GM19452 (cell line): ENCODE measurements around the gene NEU1.
"Not testable (repeated sequence)": the region's sequence is repeated elsewhere in the genome, so short reads cannot be mapped to it uniquely, and the experiment has no call there.

Source experiments
- ATAC-seq: cut with Tn5 transposase; IDR thresholded peaks from one replicate; pipeline ENCODE4 v1.9.1; 2021; ENCODE audit not compliant: unreplicated experiment

NEU1 gene

DNA sequence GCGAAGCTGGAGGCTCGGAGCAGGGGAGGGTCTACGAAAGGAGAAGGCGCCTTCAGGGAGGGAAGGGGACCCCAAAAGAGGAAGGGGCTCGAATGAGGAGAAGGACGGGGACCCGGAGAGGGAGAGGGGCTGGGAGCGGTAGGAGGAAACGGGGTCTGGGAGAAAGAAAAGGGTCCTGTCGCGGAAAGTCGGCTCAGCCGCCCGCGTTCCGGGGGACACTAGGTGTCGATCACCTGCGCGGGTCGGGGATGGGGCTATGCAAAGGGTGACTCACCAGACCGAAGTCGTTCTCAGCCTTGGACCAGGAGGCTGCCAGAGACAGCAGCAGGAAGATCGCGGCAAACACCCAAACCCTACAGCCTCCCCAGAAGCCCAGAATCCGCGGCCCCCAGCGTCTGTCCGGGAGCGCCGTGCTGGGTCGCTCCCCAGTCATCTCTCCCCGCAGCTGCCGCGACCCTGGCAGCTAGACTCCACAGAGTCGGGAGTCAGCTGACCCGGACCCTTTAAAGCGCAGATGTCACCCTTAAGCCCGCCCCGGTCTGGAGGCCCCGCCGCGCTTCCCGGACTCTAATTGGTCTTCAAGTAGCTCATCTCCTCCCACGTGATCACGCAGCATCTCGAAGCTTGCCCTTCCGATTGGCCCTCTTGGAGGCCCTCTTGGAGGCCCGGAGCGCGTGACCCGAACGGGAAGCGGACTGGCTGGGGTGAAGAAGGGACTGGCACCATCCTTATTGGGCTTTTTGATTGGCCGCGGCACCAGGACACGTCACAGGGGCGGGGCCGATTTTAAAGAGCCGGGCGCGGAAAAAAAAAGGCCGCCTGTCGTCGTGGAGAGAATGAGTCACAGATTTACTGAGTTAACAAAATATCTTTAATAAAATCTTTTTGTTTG is at the start of gene NEU1:
Gene NEU1 (minus strand): TSS at position 478 of the 892 bp plus-strand sequence. CDS start 45 bp downstream, at position 433.
- ATAC-seq = peak; percentile 91

DNA sequence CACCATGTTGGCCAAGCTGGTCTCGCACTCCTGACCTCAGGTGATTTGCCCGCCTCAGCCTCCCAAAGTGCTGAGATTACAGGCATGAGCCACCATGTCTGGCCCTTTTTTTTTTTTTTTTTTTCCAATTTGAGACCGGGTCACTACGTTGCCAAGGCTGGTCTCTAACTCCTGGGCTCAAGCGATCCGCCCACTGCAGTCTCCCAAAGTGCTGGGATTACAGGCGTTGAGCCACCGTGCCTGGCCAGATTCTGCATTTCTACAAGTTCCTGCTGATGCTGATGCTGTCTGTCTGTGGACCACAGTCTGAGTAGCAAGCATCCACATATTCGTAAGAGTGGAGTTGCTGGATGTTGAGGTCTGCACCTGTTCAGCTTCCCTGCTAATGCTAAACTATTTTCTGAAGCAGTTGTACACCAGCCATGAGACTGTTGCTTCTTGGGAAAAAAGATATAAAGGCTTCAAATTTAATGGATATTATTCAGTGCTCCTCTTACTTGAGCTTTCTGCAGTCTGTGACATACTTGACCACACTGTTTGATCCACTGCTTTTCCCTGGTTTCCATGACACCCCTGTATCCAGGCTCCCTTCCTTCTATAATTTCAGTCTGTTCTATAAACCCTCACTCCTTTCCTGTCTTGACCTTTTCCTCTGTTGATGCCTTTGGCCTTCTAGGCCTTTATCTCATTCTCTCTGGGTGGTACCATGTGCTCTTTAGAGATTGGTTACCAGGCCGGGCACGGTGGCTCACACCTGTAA is 49.4 kb upstream of the NEU1 start:
- no peak for ATAC-seq

DNA sequence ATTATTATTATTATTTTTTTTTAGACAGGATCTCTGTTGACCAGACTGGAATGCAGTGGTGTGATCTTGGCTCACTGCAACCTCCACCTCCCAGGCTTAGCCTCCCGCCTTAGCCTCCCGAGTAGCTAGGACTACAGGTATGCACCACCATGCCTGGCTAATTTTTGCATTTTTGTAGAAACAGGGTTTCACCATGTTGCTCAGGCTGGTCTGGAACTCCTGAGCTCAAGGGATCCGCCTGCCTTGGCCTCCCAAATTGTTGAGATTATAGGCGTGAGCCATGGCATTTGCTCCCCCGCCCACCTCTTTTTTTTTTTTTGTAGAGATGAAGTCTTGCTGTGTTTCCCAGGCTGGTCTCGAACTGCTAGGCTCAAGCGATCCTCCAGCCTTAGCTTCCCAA is 46.7 kb upstream of the NEU1 start:
- not testable (repeated sequence) for ATAC-seq

DNA sequence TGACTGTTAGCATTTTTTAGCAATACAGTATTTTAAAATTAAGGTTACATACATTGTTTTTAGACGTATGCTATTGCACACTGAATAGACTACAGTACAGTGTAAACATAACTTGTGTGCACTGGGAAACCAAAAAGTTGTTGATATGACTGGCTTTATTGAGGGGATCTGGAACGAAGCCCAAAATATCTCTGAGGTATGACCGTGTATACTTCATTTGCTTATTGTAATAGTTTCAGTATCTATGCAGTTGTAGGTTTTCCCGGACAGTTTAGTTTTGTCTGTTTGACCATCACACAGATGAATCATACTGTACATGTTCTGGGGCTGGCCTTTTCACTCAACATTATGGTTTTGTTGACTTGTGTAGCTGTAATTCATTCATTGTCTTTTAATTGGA is 46.2 kb upstream of the NEU1 start:
- peak; percentile 78 for ATAC-seq

DNA sequence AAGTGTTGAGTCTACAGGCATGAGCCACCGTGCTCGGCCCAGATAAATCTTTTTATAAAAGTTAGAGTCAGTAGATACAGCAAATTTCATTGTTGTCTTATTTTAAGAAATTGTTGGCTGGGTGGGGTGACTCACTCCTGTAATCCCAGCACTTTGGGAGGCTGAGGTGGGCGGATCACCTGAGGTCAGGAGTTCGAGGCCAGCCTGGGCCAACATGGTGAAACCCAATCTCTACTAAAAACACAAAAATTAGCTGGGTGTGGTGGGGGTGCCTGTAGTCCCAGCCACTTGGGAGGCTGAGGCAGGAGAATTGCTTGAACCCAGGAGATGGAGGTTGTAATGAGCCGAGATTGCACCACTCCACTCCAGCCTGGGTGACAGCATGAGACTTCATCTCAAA is 45.6 kb upstream of the NEU1 start:
- ATAC-seq = not testable (repeated sequence)

DNA sequence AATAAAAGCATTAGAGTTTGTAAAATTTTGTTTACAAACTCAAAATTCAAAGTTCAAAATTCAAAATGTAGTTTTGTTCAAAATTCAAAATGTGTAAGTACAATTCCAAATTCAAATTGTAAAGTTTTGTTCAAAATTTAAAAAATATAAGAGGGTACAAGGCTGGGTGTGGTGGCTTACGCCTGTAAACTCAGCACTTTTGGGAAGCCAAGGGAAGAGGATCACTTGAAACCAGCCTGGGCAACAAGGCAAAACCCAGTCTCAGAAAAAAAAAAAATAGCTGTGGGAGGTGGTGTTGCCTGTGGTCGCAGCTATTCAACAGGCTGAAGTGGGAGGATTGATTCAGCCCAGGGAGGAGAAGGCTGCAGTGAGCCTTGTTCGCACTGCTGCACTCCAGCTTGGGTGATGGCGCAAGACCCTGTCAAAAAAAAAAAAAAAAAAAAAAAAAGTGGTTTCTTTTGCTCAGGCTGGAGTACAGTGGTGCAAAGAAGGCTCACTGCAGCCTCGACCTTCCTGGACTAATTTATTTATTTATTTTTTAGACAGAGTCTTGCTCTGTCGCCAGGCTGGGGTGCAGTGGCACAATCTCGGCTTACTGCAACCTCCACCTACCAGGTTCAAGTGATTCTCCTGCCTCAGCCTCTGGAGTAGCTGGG is 44.7 kb upstream of the NEU1 start:
- no peak for ATAC-seq

DNA sequence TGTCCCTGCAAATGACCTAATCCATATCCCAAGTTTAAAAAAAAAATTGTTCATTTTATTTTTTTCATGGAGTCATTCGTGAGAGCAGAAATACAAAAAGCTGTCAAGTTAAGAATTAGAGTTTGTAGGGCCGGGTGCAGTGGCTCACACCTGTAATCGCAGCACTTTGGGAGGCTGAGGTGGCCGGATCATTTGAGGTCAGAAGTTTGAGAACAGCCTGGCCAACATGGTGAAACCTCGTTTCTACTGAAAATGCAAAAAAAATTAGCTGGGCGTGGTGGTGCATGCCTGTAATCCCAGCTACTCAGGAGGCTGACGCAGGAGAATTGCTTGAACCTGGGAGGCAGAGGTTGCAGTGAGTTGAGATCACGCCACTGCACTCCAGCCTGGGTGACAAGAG is 44.1 kb upstream of the NEU1 start:
- ATAC-seq = not testable (repeated sequence)

DNA sequence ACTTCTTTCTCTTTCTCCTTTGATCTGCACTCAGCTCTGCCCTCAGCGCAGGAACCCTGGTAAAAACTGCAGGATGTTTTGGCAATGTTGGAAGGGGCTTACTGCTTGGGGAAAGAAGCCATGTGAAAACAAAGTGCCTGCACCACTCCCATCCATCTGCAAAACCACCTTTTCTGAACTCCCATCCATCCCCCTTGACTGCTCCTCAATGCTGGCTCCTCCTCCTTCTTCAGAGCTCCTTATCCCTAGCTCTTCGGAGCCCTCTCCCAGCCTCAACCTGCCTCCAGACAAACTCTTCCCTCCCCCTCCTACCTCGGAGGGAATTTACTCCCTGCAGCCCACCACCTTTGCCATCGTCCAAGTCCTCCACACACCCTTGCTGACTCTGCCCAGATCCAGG is 43.5 kb upstream of the NEU1 start:
- no peak for ATAC-seq

DNA sequence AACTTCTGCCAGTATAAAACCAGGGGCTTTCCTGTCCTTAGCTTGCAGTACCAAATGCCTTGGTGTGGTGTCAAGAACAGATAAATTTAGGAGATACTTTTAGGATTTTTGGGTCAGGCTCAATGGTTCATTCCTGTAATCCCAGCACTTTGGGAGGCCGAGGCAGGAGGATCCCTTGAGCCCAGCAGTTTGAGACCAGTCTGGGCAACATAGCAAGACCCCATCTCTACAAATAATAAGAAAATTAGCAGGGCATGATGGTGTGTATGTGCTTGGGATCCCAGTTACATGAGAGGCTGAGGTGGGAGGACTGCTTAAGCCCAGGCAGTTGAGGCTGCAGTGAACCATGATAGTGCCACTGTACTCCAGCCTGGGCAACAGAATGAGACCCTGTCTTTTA is 42.4 kb upstream of the NEU1 start:
- no peak for ATAC-seq

DNA sequence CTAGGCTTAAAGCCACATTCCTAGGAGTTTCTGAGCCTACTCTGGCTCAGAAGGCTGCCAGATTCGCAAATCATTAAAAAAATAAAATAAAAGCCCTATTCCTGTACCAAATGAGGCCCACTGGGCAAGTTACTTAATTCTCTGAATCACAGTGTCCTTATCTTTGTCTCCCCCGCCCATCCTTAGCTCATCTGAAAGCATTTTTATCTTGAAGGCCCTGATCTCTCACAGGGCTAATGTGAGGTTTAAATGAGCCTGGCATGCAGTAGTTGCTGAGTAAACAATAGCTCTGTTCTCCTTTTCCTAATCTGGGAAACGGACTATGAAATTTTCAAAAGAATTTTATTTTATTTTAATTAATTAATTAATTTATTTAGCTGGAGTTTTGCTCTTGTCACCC is 41.3 kb upstream of the NEU1 start:
- ATAC-seq = no peak

DNA sequence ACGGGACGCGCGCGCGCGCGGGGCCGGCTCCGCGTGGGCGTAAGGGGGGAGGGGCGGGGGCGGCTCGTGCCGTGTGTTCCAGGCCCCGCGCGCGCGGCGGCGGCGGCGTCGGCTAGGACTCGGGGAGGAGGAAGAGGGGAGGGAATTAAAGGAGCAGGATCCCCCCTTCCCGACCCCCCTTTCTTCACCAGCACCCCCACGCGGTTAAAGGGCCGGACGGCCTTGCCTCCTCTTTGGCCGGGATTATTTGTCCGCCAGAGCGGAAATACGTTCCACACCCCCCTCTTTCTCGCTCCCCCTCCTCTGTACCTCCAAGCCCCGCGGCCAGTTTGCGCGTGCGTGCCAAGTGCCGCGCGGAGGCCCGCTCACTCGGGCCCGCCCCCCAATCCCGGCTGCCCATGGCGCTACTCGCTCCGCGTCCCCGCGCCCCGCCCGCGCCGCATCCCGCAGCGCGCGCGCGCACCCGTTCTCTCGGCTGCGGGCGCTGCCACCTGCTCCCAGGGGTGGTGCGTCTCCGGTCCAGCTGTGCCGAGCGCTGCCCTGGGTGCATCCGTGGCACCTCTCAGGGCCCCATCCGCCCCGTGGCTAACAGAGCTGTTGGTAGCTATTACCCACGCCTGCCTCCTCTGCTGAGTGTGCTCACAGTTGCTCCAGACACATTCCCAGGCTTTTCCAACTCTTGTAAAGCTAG is 39.5 kb upstream of the NEU1 start, which contains the start of gene ZBTB12:
Gene ZBTB12 (minus strand): TSS at position 134 of the 691 bp plus-strand sequence. CDS start 781 bp downstream, outside the sequence.
- peak; percentile 35 for ATAC-seq

DNA sequence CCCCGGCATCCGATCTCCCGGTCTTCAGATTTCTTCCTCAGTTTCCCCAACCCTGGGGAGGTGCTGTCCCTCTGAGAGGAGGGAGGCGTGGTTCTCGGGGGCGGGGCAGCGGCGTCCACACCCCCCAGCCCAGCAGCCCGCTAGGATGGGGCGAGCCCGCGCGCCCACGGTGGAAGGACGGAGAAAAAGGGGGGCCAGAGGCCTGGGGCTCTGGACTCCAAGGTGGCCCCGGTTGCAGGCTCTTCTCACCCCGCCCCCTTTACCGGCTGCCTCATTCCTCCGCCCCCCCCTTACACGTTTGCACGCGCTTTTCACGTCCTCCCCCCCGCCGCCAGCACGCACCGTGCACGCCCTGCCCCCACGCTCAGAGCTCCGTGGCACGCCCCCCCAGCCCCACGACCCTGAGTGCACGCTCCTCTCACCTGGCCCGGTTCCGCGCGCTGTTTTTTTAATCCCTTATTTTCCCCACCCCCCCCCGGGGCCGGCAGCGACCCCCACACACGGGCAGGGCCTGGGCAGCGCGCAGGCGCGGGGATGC is 38.9 kb upstream of the NEU1 start:
- ATAC-seq = no peak

DNA sequence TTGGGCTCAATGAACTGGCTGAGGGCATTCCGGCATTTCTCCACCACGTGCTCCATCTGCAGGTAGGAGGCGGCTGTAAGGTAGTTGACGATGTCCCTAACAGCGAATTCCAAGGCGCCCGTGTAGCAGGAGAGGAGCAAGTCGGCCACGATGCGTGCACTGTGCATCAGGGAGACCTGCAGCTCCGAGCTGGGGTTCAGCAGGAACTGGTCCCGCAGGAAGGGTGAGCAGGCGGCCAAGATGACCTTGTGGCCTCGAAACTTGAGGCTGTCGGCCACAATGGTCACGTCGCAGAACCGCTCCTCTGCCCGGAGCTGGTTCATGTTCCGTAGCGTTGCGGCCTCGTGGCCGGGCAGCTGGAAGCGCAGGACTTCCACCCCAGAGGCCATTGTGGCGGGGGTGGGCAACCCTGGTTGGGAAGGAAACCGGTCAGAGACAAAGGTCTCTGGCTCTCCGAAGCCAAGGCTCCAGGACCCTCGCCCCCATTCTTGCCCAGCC is 38.3 kb upstream of the NEU1 start:
- no peak for ATAC-seq

DNA sequence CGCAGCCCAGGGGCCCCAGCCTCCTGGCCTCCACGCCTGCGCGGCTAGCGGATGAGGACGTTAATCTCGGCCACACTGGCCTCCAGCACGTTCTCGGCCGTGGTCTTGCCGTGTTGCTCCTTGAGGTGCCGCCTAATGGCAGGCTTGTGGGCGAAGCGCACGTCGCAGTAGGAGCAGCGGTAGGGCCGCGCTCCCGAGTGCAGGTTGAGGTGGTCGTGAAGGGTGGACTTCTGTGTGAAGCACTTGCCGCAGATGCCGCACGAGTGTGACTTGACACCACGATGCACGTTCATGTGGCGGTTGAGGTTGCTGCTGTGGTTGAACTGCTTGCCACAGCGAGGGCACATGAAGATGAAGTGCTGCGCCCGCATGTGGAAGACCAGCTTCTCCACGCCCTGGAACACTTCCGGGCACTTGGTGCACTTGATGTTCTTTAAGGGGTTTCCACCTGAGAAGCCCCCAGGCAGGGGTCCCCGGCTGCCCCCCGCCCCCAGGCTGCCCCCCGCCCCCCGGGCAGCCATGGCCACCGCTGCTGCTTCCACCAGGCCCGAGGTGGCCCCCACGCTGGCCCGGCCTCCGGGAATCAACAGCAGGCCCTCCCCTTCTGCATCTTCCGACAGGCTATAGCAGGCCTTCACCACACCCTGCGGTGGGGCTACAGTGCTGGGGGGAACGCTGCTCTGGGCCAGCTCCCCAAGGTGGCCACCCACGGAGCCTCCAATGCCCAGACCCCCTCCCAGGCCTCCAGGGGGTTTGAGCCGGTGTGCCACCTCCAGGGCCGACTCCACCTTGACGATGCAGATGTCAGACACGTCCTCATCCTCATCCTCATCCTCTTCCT is 37.5 kb upstream of the NEU1 start:
- ATAC-seq = no peak

DNA sequence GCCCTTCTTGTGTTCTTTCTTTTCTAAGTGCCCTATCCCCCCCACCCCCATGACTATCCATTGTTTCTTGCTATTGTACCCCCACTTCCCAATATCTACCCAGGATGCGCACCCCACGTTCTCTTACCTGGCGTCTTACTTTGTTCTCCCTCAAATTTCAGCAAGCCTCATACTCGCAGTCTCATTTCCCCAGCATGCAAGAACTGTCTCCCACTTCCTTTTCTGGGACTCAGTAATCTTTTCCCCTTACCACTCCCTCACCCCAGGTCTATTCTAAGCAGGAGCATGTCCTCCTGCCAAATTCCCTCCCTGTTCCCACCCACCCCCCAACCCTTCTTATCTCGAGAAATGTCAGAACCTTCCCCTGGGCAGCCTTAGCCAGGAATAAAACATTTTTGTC is 36.6 kb upstream of the NEU1 start:
- no peak for ATAC-seq

DNA sequence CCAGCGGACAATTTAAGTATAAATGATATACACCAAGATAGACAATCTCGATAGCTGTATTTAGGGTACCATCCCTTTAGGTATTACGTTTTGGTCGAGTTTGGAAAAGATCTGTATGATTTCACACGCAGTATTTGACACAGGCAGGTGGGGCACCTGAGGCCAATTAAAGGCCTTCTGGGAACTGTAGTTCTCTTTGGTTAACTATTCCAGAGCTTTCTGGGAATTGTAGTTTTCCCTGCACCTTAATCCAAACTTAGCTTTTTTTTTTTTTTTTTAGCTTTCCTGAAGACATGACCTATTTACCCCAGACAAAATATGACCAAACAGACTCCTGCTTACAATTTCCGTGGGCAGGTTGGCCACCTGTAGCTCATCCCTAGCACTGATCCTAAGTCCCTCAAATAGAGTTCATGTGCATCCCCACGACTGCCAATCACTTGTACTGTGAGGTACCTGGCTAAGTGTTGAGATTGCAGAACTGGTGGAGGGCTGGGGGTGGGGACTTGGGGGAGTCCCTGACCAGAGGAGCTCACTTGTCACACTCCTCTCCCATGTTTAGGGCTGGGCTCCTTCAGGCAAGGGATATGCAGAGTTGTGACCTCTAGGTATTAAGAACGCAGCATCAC is 35.9 kb upstream of the NEU1 start:
- no peak for ATAC-seq

DNA sequence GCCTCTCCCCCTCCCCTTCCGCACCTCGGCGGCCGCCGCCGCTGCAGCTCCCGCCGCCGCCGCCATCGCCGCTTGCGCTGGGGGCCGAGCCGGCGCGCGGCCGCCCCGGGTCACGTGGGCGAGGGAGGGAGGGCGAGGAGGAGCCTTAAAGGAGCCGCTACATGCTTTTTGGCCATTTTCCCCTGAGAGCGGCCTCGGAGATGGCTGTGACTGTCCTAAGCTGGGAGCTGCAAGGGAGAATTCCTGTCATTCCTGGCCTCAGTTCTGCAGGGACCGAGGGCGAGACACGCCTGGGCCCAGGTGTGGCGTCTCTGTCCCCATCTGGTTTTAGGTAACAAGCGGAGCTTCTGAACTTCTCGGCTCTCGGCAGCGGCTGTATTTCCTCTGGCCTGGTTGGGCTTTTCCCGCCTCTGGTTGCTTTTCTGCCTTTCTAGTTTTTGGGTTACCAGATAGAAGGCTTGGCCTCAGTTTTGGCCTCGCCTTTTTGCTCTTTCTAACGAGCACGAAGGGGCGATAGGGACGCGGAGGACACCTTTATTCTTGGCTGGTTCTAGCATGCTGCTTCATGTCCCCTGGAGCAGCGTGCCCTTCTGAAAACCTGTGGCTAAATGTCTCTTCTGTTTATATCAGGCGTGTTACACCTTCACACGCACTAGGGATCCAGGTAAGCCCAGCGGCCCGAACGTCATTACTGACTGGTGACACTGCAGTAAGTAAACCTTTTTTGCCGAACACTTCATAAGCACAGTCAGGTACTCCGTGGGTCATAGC is 35.2 kb upstream of the NEU1 start, which contains the start of gene EHMT2:
Gene EHMT2 (minus strand): TSS at position 87 of the 771 bp plus-strand sequence. CDS start 21 bp downstream, at position 66.
- ATAC-seq = peak; percentile 68
